Measurements from ENCODE around the gene RBKS. TPM values are rescaled to one million over a fixed set of nuclear protein-coding genes. Genes with fewer than 3 reads are reported as not detected.

The RBKS gene
- polyA plus RNA-seq, 1 of the 3 experiments (the other 2 are of a cell fraction) = 7.4 TPM

- WGBS (ENCODE audit: low lambda C conversion rate) = 90% methylated on average over 10 of the region's 10 CpGs
- DNase-seq = no peak
- H4K20me1 ChIP-seq (ENCODE audit: insufficient read depth) = no peaks in the 10 kb centered on the region
- no peak overlapping the region for H3K27ac ChIP-seq (ENCODE audit: low read depth in 2 of 2, low read length in 1 of 2)
- no peaks in the 10 kb centered on the region for H3F3A ChIP-seq (replicated peaks; ENCODE audit: insufficient read depth)
- no peaks in the 10 kb centered on the region for H3K9me2 ChIP-seq
- no peak for TF ChIP-seq TAF1 (IDR thresholded peaks at IDR 0.05; ENCODE audit: borderline replicate concordance, low read depth, low read length)
- TF ChIP-seq, protein P1, sequence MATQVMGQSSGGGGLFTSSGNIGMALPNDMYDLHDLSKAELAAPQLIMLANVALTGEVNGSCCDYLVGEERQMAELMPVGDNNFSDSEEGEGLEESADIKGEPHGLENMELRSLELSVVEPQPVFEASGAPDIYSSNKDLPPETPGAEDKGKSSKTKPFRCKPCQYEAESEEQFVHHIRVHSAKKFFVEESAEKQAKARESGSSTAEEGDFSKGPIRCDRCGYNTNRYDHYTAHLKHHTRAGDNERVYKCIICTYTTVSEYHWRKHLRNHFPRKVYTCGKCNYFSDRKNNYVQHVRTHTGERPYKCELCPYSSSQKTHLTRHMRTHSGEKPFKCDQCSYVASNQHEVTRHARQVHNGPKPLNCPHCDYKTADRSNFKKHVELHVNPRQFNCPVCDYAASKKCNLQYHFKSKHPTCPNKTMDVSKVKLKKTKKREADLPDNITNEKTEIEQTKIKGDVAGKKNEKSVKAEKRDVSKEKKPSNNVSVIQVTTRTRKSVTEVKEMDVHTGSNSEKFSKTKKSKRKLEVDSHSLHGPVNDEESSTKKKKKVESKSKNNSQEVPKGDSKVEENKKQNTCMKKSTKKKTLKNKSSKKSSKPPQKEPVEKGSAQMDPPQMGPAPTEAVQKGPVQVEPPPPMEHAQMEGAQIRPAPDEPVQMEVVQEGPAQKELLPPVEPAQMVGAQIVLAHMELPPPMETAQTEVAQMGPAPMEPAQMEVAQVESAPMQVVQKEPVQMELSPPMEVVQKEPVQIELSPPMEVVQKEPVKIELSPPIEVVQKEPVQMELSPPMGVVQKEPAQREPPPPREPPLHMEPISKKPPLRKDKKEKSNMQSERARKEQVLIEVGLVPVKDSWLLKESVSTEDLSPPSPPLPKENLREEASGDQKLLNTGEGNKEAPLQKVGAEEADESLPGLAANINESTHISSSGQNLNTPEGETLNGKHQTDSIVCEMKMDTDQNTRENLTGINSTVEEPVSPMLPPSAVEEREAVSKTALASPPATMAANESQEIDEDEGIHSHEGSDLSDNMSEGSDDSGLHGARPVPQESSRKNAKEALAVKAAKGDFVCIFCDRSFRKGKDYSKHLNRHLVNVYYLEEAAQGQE (IDR thresholded peaks at IDR 0.05; ENCODE audit: low read depth, low read length) = peak; percentile 46; the same call in 1 of the 2 replicates
- TF ChIP-seq FOSL2 (IDR thresholded peaks at IDR 0.05; ENCODE audit: borderline replicate concordance, low read depth) = peak; percentile 7; the same call in 1 of the 2 replicates
- TF ChIP-seq, protein P2, sequence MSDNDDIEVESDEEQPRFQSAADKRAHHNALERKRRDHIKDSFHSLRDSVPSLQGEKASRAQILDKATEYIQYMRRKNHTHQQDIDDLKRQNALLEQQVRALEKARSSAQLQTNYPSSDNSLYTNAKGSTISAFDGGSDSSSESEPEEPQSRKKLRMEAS (IDR thresholded peaks at IDR 0.05; ENCODE audit: low read depth) = no peak
- H3K27me3 ChIP-seq (ENCODE audit: insufficient read depth) = no peaks in the 10 kb centered on the region
- H3K9ac ChIP-seq = no peak overlapping the region
- H3K4me1 ChIP-seq (ENCODE audit: control insufficient read depth in 1 of 2, insufficient read depth in 2 of 2, low read depth in 1 of 2, low read length in 1 of 2) = no peaks in the 10 kb centered on the region; a peak in 1 of 4 replicates
- H3K4me2 ChIP-seq = no peak overlapping the region
- POLR2A ChIA-PET = no interaction called here
- H3K36me3 ChIP-seq (replicated peaks in 1 of 2; ENCODE audit: control insufficient read depth in 1 of 2, insufficient read depth in 2 of 2, low read length in 1 of 2) = peaks cover 0 to 14% of the 10 kb centered on the region in 2 experiments
- CTCF ChIA-PET = no interaction called here
- H3K79me2 ChIP-seq (ENCODE audit: insufficient read depth) = 0 out of 2 replicates have a peak, but pooled peaks cover 2% of the 10 kb centered on the region
- H2AFZ ChIP-seq (ENCODE audit: low read depth) = no peak overlapping the region
- H3K9me3 ChIP-seq = no peaks in the 10 kb centered on the region
- no peak overlapping the region for H3K4me3 ChIP-seq (ENCODE audit: low read depth in 2 of 2, low read length in 1 of 2)
These were observed 13.6 kb upstream of the RBKS start for GRCh38 chr2:27903649-27904404.

DNA sequence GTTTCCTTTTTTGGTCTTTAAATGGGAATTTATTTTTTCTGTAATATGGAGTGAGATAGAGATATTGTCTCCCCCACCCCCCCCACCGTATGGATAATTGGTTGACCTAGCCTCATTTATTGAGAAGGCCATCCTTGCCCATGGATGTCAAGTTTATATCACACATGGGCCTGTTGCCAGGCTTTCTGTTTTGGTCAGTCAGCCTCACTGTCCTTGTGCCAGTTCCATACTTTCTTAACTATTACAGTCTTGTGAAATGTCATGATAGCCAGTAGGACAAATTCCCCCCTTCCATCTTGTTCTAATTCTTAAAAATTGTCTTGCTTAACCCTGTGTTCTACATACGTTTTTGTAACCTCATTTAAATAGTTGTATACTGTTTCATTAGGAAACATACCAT, 12.8 kb upstream of the RBKS start:
- H3K9me2 ChIP-seq = no peaks in the 10 kb centered on the region
- H4K20me1 ChIP-seq (ENCODE audit: insufficient read depth) = no peaks in the 10 kb centered on the region
- H3K27ac ChIP-seq (ENCODE audit: low read depth in 2 of 2, low read length in 1 of 2) = no peak overlapping the region
- CTCF ChIA-PET = no interaction called here
- POLR2A ChIA-PET = no interaction called here
- H3K4me1 ChIP-seq (ENCODE audit: control insufficient read depth in 1 of 2, insufficient read depth in 2 of 2, low read depth in 1 of 2, low read length in 1 of 2) = no peaks in the 10 kb centered on the region; a peak in 1 of 4 replicates
- DNase-seq = no peak
- H3K27me3 ChIP-seq (ENCODE audit: insufficient read depth) = no peaks in the 10 kb centered on the region
- H3K9ac ChIP-seq = no peak overlapping the region
- H3K36me3 ChIP-seq (replicated peaks in 1 of 2; ENCODE audit: control insufficient read depth in 1 of 2, insufficient read depth in 2 of 2, low read length in 1 of 2) = peaks cover 6 to 20% of the 10 kb centered on the region in 2 experiments
- no peak overlapping the region for H3K4me2 ChIP-seq
- no peak overlapping the region for H3K4me3 ChIP-seq (ENCODE audit: low read depth in 2 of 2, low read length in 1 of 2)
- WGBS (ENCODE audit: low lambda C conversion rate) = 69% methylated on average over 2 of the region's 2 CpGs
- no peak for TF ChIP-seq EZH2phosphoT487 (IDR thresholded peaks at IDR 0.05; ENCODE audit: borderline replicate concordance, low read depth)
- TF ChIP-seq, protein P3, sequence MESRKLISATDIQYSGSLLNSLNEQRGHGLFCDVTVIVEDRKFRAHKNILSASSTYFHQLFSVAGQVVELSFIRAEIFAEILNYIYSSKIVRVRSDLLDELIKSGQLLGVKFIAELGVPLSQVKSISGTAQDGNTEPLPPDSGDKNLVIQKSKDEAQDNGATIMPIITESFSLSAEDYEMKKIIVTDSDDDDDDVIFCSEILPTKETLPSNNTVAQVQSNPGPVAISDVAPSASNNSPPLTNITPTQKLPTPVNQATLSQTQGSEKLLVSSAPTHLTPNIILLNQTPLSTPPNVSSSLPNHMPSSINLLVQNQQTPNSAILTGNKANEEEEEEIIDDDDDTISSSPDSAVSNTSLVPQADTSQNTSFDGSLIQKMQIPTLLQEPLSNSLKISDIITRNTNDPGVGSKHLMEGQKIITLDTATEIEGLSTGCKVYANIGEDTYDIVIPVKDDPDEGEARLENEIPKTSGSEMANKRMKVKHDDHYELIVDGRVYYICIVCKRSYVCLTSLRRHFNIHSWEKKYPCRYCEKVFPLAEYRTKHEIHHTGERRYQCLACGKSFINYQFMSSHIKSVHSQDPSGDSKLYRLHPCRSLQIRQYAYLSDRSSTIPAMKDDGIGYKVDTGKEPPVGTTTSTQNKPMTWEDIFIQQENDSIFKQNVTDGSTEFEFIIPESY (IDR thresholded peaks at IDR 0.05; ENCODE audit: borderline replicate concordance, low read depth) = no peak
- no peak for TF ChIP-seq RXRA (IDR thresholded peaks at IDR 0.05; ENCODE audit: borderline replicate concordance, low read depth)
- TF ChIP-seq RFX5 (IDR thresholded peaks at IDR 0.05; ENCODE audit: low read length) = no peak
- no peak for TF ChIP-seq ELF1 (IDR thresholded peaks at IDR 0.05)
- TF ChIP-seq SMC3 (IDR thresholded peaks at IDR 0.05; ENCODE audit: low read depth, low read length) = no peak
- TF ChIP-seq RCOR1 (IDR thresholded peaks at IDR 0.05; ENCODE audit: low read length) = no peak
- TF ChIP-seq JUND (IDR thresholded peaks at IDR 0.05) = no peak
- no peak for TF ChIP-seq MXI1 (IDR thresholded peaks at IDR 0.05; ENCODE audit: low read depth, low read length)
- TF ChIP-seq, protein P1 (IDR thresholded peaks at IDR 0.05; ENCODE audit: low read depth, low read length) = no peak
- no peaks in the 10 kb centered on the region for H3K9me3 ChIP-seq
- 0 out of 2 replicates have a peak, but pooled peaks cover 2% of the 10 kb centered on the region for H3K79me2 ChIP-seq (ENCODE audit: insufficient read depth)
- no peak overlapping the region for H2AFZ ChIP-seq (ENCODE audit: low read depth)
- H3F3A ChIP-seq (replicated peaks; ENCODE audit: insufficient read depth) = no peaks in the 10 kb centered on the region

Measured in SK-N-SH (cell line).